Kidney (tissue), 14 donors: ENCODE measurements around the gene CNTN4. TPM values are rescaled to one million over a fixed set of nuclear protein-coding genes. Genes with fewer than 3 reads are reported as not detected.

ENCODE experiments used
- DNase-seq, 5 donors: peaks; one replicate each; pipeline ENCODE4 v3.0.0-alpha.2; 2013 to 2020
- FAIRE-seq: peaks from 2 replicates; lab custom pipeline; 2012; peaks lifted over from hg19 to GRCh38; lab: Jason Lieb, UNC
- H3K27ac ChIP-seq, 2 donors: one replicate each; pipeline ENCODE4 v1.7.0; 2013; ENCODE audit warnings: low read depth in 2 of 2, low read length in 2 of 2, inconsistent platforms in 1 of 2
- H3K27me3 ChIP-seq: one replicate; pipeline ENCODE4 v1.7.1; 2013; ENCODE audit warnings: low read length, inconsistent platforms; ENCODE audit not compliant: control insufficient read depth, insufficient read depth
- H3K36me3 ChIP-seq, 3 donors: one replicate each; pipeline versions ENCODE4 v1.7.0 to v1.7.1; 2013; ENCODE audit warnings: low read length in 3 of 3, control low read depth in 1 of 3, inconsistent platforms in 1 of 3; ENCODE audit not compliant: insufficient read depth in 3 of 3, control insufficient read depth in 2 of 3
- H3K4me1 ChIP-seq, 3 donors: one replicate each; pipeline versions ENCODE4 v1.7.0 to v1.7.1; 2013; ENCODE audit warnings: low read length in 3 of 3, inconsistent platforms in 1 of 3, low read depth in 1 of 3; ENCODE audit not compliant: control insufficient read depth in 2 of 3, insufficient read depth in 2 of 3
- H3K4me3 ChIP-seq, 3 donors: one replicate each; pipeline versions ENCODE4 v1.7.0 to v1.8.1; 2013; ENCODE audit warnings: low read length in 3 of 3, control low read depth in 1 of 3, inconsistent platforms in 1 of 3
- H3K9ac ChIP-seq, 3 donors: one replicate each; pipeline versions ENCODE4 v1.7.0 to v1.7.1; 2013; ENCODE audit warnings: low read length in 3 of 3, control low read depth in 1 of 3, inconsistent platforms in 1 of 3
- H3K9me3 ChIP-seq, 3 donors: one replicate each; pipeline versions ENCODE4 v1.7.0 to v1.7.1; 2013; ENCODE audit warnings: low read length in 3 of 3, control low read depth in 1 of 3, inconsistent platforms in 1 of 3; ENCODE audit not compliant: control insufficient read depth in 2 of 3, insufficient read depth in 1 of 3
- CTCF ChIP-seq: IDR thresholded peaks from 3 replicates; pipeline ENCODE4 v1.5.1; 2012; ENCODE audit warnings: mild to moderate bottlenecking, moderate library complexity, borderline replicate concordance; ENCODE audit not compliant: insufficient read depth; ENCODE audit errors: extremely low read depth
- intact Hi-C: fragments of 100-400 bp; cut with DNase I; formaldehyde crosslinking; loops from one replicate; pipeline ENCODE4 v1.11.1; 2022
- polyA plus RNA-seq: library from polyadenylated mRNA; stranded (reverse); fragments of 350-450 nt; fragmentation: Illumina TruSeq; extraction: RNeasy Lipid Tissue Mini Kit (QIAGEN cat#74804); gene quantifications from one replicate; pipeline ENCODE4 v1.2.3, GENCODE V29; 2014; ENCODE audit warnings: low read depth, low replicate concordance; ENCODE audit not compliant: insufficient read depth
- total RNA-seq: library from RNA; stranded (reverse); fragmentation: NEBNext Ultra II Directional; extraction: Animal tissue kit (Norgen Biotek cat#: 25700); gene quantifications from one replicate; pipeline ENCODE4 v1.2.1, GENCODE V29; 2021
- donor health status: control.
- donor health status: control.
- donor health status: control.
- donor health status: control.
- donor health status: control.
- donor health status: DM: yes; HTN: yes; CAD: no.
- donor health status: Normal renal cell carcinoma (clear cell type).

Gene CNTN4
- total and polyA plus RNA-seq, 2 donors from 2014 or later: 2.2 to 13.4 TPM

DNA sequence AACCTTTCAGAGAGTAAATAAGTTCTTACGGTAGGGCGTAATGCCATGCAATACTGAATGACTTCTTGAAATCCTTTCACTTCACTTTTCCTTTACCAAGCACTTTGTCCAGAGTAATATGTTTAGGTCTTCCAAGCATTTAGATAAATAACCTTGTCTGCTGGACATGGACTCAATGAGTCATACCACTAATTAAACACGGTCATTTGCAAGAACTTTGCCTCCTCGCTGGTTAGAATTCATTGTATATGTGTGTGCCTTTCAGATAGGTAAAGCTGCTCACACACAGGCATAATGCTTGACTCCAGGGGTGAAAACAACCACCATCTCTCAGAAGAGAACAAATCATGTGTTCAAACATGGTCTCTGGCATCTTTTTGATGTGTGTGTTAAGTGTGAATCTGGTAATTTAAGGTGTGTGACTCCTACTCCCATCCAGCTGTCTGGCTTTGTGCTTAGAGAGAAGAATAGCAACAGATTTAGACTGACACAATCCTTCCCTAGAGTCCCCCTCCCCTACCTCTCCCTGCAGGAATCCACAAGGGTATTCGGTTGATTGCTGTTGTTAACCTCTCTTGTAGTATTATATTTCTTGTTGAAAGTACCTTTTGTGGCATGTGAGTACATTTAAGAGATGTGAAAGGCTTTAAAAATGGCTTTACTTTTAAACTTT is 419.0 kb downstream of the CNTN4 start:
- no peaks in the 10 kb centered on the region for H3K36me3 ChIP-seq
- no peak for TF ChIP-seq CTCF
- no peaks in the 10 kb centered on the region for H3K27me3 ChIP-seq
- H3K4me3 ChIP-seq: no peak overlapping the region
- DNase-seq: peak in 3 of 5 donors; percentile 42 to 78 (median 76)
- H3K27ac ChIP-seq: no peak overlapping the region
- no peaks in the 10 kb centered on the region for H3K9me3 ChIP-seq
- no peak overlapping the region for H3K9ac ChIP-seq
- no peaks in the 10 kb centered on the region for H3K4me1 ChIP-seq
- intact Hi-C loops: no loop called here
- FAIRE-seq: no peak

DNA sequence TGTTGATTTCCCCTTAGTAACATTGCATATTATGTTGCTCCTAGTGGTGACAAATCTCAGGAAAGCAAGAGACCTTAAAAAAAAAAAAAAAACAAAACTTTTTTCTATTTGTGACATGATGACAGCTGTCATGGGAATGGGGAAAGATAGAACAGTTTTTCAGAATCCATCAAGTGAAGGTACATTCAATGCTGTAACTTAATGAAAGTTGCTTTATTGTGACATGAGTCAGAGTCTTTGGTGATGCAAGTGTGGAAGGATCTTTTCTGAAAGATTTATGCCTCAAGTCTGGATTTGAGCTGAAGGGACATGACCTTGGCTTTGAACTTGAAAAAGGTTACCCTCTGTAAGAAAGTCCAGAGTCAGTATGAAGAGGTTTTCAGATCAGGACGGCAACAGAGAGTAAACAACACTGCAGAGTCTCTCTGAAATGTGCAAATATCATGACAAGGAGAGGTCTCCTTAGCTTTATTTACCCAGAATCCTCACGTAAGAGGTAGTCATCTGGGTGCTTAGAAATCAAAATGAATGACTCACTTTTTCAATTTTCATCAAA is 424.7 kb downstream of the CNTN4 start:
- no peak for TF ChIP-seq CTCF
- FAIRE-seq: no peak
- intact Hi-C loops: no loop called here

GRCh38 chr3:2525968-2526367 is 427.3 kb downstream of the CNTN4 start:
- Histone ChIP-seq H3K4me1 (no peaks in the 10 kb centered on the region), H3K36me3 (no peaks in the 10 kb centered on the region), H3K4me3 (no peak overlapping the region), H3K27ac (no peak overlapping the region), H3K27me3 (no peaks in the 10 kb centered on the region), H3K9me3 (no peaks in the 10 kb centered on the region), H3K9ac (no peak overlapping the region)
- FAIRE-seq (no peak), DNase-seq (no peak)
- intact Hi-C loops: no loop called here
- no peak for TF ChIP-seq CTCF

More for the DNA sequence above, 424.7 kb downstream of the CNTN4 start:
- H3K36me3 ChIP-seq: no peaks in the 10 kb centered on the region
- H3K4me3 ChIP-seq: no peak overlapping the region
- no peaks in the 10 kb centered on the region for H3K4me1 ChIP-seq
- H3K9me3 ChIP-seq: no peaks in the 10 kb centered on the region
- H3K9ac ChIP-seq: no peak overlapping the region
- no peak overlapping the region for H3K27ac ChIP-seq
- DNase-seq: no peak
- H3K27me3 ChIP-seq: no peaks in the 10 kb centered on the region
